Measurements from ENCODE around the gene SH3TC1.
A peak's percentile ranks its signal among the peaks of the same experiment; 100 is the strongest.

SH3TC1 gene

DNA sequence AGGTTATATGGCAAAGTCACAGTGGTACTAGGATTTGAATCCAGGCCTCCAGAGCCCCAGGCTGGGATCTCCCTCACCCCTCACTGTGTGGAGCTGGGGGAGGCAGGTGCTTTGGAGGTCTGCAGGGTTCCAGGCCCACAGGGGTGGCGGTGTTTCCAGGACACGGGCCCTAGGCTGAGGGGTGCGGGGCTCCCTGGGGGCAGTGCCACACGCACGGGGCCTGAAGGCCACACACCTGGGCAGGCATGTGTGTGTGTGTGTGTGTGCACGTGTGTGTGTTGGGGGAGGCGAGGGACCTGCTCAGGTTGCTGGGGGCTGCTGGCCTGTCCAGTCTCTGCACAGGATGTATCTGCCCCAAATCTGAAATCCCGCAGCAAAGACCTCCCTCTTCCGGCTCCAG lies 18.8 kb downstream of the SH3TC1 start:
- DNase-seq: no peak

GRCh38 chr4:8218371-8219031 lies 19.4 kb downstream of the SH3TC1 start:
- no peak for DNase-seq

DNA sequence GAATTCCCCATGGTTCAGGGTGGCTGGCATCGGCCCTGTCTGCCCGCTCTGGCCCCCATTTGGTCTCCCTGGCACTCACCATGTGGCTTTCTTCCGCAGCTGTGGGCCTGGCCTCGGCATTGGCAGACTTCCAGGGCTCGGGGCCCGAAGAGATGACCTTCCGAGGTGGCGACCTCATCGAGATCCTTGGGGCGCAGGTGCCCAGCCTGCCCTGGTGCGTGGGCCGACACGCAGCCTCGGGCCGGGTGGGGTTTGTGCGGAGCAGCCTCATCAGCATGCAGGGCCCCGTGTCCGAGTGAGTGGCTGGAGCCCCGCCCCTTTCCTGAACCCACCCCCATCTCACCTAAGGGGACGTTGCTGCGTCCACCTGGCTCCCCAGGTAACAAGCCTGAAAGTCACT lies 20.1 kb downstream of the SH3TC1 start:
- no peak for DNase-seq

GRCh38 chr4:8220661-8221450 lies 21.8 kb downstream of the SH3TC1 start:
- no peak for DNase-seq

GRCh38 chr4:8221476-8221875 lies 22.4 kb downstream of the SH3TC1 start:
- no peak for DNase-seq

DNA sequence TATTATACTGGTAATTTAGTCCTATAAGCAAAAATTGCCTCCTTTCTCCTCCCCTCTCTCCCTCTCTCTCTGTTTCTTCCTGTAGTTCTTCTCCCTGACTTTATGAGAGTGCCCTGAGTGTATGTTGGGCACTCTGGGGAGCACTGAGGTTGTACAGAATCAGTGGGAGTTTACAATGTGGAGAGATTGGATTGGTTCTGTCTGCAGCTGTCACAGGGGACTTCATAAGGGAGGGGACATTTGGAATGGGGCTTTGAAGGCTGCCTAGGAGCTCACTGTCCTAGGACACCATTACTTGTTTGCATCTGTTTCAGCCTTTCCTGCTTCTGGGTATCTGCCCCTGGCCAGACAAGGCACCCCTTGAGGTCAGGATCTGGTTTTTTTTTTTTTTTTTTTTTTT lies 22.9 kb downstream of the SH3TC1 start:
- DNase-seq: no peak

DNA sequence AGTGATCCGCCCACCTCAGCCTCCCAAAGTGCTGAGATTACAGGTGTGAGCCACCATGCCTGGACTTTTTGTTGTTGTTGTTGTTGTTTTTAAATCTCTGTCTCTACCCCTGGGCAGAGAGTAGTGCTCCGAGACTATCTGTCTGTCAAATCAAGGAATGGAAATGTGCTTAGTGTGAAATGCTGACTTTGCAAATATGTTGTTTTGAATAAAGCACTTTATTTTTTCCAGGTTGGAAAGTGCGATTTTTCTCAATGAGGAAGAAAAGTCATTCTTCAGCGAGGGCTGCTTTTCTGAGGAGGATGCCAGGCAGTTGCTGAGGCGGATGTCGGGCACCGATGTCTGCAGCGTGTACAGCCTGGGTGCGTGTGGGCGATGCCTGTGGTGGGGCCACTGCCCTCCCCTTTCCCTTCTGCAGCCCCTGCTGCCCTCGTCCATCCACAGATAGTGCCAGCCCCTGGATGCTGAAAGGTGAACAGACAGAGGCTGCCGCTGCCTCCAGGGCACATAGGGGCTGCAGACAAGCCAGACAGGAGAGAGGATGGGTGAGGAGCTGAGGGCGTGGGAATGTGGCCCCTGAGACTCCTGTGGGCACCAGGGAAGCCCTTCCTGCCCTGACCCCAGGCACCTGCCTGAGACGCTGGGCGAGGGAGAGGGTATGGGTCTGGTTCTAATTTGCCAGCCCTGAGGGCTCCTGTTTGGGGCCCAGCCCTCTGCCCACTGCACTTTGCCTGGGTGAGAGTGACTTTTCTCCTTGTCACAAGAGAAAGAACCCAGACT lies 23.7 kb downstream of the SH3TC1 start:
- no peak for DNase-seq

DNA sequence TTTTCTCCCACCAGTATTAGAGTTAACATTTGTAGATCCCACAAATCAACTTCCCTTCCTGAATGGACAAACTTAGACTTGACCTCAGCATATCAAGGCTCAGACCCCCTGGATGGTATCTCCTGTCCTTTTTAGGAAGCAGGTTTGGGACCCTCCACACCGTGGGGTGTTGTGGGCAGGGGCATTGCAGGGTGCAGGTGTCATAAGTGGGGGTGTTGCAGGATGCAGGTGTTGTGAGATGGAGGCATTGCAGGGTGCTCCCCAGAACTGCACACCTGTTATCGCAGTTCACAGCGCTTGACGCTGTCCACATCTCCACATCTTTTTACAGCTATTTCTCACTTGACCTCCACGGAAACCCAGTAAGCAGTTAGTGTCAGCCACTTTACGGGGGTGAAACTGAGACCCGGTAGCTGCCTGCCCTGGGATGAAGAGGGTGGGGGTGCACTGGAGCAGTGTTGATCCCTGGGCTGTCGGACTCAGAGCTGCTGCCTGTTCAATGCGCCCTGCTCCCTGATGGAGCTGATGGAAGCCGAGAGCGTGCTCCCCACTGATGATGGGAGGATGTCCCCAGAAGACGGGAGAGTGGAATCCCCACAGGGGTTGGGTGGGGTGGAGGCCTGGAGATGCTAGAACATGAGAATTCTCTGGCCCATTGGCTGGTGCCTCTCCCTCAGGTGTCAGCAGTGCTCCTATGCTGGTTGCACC lies 25.3 kb downstream of the SH3TC1 start:
- no peak for DNase-seq

DNA sequence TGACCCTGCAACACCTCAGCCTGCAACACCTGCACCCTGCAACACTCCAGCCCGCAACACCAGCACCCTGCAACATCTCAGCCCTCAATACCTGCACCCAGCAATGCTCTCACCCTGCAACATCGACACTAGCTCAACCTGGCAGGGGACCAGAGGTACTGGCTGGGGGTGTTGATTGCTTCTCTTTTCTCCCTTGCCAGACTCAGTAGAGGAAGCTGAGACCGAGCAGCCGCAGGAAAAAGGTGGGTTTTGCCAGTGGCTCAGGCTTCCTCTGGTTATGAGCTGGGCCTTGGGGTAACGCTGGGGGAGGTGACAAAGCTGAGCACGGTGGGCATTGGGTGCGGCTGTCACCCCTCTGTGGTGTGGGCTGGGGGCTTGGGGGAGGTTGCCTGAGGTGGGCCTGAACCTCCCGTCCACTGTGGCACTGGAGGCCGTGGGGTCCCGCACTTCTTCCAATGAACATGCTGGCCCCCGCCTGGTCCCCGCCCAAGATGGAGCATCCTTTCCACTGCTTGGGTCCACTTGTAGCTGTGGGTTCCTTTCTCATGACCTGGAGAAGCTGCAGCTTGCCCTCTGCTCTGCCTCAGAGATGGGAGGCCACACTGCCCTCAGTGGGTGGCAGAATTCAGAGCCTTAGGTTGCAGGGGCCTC lies 26.0 kb downstream of the SH3TC1 start:
- DNase-seq: no peak

DNA sequence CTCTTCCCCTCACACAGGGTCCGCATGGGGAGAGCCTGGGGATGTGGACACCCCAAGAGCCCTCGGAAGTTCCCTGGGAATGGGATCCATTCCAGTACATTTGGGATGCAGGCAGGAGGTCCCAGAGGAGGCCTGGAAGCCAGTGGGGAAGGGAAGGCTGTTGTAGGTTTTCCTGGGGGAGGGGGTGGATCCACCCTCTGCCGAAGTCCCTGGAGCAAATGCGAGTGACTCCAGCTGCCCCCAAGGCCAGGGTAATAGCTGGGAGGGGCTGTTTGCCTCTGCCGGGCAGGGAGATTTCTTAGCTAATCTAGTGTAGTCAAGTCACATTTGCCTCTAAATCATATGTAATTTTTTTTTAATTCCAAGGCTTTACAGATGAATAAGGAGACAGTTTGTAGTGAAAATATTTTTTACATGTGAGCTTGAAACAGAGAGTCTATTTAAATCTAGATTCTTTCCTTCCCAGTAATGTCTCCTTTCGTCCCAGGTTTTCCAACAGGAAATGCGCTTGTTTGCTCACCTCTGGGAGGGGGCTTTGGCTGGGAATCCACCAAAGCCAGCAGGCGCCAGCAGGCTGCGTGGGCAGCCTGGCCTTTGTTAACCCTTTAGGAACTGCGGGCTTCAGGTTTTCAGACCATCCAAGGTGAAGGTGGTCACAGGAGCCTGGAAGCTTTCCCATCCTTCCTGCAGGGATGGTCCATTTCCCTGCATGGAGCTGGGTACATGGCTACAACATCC lies 26.8 kb downstream of the SH3TC1 start:
- no peak for DNase-seq

DNA sequence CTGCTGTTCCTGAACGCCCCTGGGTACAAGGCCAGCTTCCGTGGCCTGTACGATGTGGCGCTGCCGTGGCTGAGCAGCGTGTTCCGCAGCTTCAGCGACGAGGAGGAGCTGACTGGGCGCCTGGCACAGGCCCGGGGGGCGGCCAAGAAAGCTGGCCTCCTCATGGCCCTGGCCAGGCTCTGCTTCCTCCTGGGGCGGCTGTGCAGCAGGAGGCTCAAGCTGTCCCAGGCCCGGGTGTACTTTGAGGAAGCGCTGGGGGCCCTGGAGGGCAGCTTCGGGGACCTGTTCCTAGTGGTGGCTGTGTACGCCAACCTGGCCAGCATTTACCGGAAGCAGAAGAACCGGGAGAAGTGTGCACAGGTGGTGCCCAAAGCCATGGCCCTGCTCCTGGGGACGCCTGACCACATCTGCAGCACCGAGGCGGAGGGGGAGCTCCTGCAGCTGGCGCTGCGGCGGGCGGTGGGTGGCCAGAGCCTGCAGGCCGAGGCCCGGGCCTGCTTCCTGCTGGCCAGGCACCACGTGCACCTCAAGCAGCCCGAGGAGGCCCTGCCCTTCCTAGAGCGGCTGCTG lies 28.2 kb downstream of the SH3TC1 start:
- DNase-seq: no peak

DNA sequence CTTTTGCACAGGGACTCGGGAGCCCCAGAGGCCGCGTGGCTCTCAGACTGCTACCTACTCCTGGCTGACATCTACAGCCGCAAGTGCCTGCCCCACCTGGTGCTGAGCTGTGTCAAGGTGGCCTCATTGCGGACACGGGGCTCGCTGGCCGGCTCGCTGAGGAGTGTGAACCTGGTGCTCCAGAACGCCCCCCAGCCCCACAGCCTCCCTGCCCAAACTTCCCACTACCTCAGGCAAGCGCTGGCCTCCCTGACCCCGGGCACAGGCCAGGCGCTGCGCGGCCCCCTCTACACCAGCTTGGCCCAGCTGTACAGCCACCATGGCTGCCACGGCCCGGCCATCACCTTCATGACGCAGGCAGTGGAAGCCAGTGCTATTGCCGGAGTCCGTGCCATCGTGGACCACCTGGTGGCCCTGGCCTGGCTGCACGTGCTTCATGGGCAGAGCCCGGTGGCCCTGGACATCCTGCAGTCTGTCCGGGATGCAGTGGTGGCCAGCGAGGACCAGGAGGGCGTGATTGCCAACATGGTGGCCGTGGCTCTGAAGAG lies 28.8 kb downstream of the SH3TC1 start:
- DNase-seq: no peak

DNA sequence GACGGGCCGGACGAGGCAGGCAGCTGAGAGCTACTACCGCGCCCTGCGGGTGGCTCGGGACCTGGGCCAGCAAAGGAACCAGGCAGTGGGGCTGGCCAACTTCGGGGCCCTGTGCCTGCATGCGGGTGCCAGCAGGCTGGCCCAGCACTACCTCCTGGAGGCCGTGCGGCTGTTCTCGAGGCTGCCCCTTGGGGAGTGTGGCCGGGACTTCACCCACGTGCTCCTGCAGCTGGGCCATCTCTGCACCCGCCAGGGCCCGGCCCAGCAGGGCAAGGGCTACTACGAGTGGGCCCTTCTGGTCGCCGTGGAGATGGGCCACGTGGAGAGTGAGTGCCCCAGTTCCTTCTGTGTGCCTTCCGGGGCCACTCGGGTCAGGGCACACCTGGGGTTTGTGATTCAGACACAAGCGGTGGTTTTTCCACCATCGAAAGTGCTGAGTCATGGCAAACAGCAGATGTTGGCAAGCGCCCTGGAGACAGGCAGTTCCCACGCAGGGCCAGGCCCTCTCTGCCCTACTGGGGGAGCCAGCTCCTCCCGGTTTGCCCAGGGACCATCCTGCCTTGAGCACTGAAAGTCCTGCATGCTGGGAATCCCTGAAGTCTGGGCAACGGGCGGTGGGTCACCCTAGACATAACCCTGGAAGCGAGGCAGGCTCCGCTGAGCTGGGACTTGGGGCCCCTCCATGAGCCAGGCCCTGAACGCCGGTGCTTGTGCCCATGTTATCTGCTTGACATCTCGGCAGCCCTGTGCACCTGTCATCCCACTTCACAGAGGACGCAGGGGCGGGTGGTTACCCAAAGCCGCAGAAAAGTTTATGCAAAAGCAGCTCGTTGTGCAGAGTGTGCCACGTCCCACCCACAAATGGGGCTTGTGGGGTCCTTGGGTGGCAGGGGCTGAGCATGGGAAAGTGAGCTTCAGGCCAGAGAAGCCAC lies 29.5 kb downstream of the SH3TC1 start:
- DNase-seq: peak; percentile 86

- peak; percentile 35 for DNase-seq
These were observed 30.4 kb downstream of the SH3TC1 start for GRCh38 chr4:8229331-8229975.

- DNase-seq: no peak
These were observed 30.9 kb downstream of the SH3TC1 start for GRCh38 chr4:8230033-8230432.

- DNase-seq: no peak
These were observed 31.8 kb downstream of the SH3TC1 start for GRCh38 chr4:8230891-8231290.

- DNase-seq: no peak
These were observed 32.5 kb downstream of the SH3TC1 start for GRCh38 chr4:8231551-8232049.

GRCh38 chr4:8232748-8233147 lies 33.7 kb downstream of the SH3TC1 start:
- no peak for DNase-seq

Measured in stimulated activated CD4-positive, alpha-beta T cell treated with anti-CD3 and anti-CD28 coated beads, Interleukin-15, amount 100 ng/mL, for 24 hours (primary cell).